A549 treated with ZK216348 at 1 μM for 4 hours (cell line): ENCODE measurements around the gene TMEM44. TPM values are rescaled to one million over a fixed set of nuclear protein-coding genes. Genes with fewer than 3 reads are reported as not detected.

Source experiments
- total RNA-seq: library from RNA; stranded (reverse); fragments of 200-300 nt; extraction: Qiagen RNA extraction; gene quantifications from 5 replicates; pipeline ENCODE4 v1.2.3, GENCODE V29; 2022; ENCODE audit warnings: low read depth

The TMEM44 gene
- 8.7 to 13.8 TPM (median 13.2 TPM) in 5 replicates for total RNA-seq

GRCh38 chr3:194633349-194634004 lies at the start of gene TMEM44:
Gene TMEM44 (minus strand): TSS chr3:194633419. CDS start chr3:194633215, 204 bp downstream.

GRCh38 chr3:194671900-194672808 lies 38.9 kb upstream of the TMEM44 start, which contains the start of gene LSG1:
Gene LSG1 (minus strand): TSS chr3:194672191. CDS start chr3:194672162, 29 bp downstream.

Other genes with a start within 250 kb of the TMEM44 start
- gene GP5, start 234.2 kb downstream of the TMEM44 start, total RNA-seq = not detected in 5 replicates
- 14.5 to 41.2 TPM (median 33.6 TPM) in 5 replicates for gene ATP13A3, start 146.4 kb downstream of the TMEM44 start, total RNA-seq
- 31.8 to 33.7 TPM (median 32.2 TPM) in 5 replicates for gene LSG1, start 38.8 kb upstream of the TMEM44 start, total RNA-seq
- gene FAM43A, start 52.5 kb upstream of the TMEM44 start, total RNA-seq = 7.2 to 15.9 TPM (median 15.6 TPM) in 5 replicates